HCT116 (cell line): ENCODE data around the gene RFPL1.
"Not testable (repeated sequence)": the region's sequence is repeated elsewhere in the genome, so short reads cannot be mapped to it uniquely, and the experiment has no call there.

Experiments used
- POLR2A ChIP-seq: IDR thresholded peaks from 2 replicates; pipeline ENCODE4 v1.7.0; 2011; ENCODE audit warnings: borderline replicate concordance; ENCODE audit not compliant: insufficient read depth, insufficient read length; ENCODE audit errors: extremely low read depth
- SIN3A ChIP-seq: IDR thresholded peaks from 2 replicates; pipeline ENCODE4 v1.6.1; 2012; ENCODE audit warnings: low read depth
- TF ChIP-seq, protein P1 (sequence below), 3 experiments: fragments of 200-600 bp in 1 of 3; sonication (generic) in 1 of 3; IDR thresholded peaks in 2 of 3; conservative IDR thresholded peaks in 1 of 3; 2 replicates each; pipeline ENCODE4 v1.5.1; 2012 to 2017; ENCODE audit warnings: low read depth in 2 of 3, low read length in 2 of 3, antibody characterized with exemption in 1 of 3, borderline replicate concordance in 1 of 3, control low read depth in 1 of 3, mild to moderate bottlenecking in 1 of 3, mixed read lengths in 1 of 3, mixed run types in 1 of 3, moderate library complexity in 1 of 3; ENCODE audit not compliant: insufficient read depth in 1 of 3

DNA sequence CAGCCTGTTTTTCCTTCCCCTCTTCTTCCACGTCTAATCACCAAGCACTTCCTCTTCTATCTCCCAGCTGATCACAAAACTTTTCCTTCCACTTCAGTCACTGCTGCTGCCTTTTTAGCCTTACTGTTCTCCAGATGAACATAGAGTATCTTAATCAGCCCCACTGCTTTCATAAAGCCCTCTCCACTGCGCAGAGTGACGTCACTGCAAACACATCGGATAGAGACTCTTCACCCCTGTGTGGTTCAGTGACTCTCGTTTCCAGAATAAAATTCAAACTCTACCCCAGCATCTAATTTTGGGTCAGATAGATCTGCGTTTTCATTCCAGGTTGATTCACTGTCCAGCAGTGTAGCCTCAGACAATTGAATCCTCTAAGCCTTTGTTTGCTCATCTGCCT, 36.8 kb upstream of the RFPL1 start:
- not testable (repeated sequence) for TF ChIP-seq SIN3A, POLR2A
- TF ChIP-seq, protein P1, sequence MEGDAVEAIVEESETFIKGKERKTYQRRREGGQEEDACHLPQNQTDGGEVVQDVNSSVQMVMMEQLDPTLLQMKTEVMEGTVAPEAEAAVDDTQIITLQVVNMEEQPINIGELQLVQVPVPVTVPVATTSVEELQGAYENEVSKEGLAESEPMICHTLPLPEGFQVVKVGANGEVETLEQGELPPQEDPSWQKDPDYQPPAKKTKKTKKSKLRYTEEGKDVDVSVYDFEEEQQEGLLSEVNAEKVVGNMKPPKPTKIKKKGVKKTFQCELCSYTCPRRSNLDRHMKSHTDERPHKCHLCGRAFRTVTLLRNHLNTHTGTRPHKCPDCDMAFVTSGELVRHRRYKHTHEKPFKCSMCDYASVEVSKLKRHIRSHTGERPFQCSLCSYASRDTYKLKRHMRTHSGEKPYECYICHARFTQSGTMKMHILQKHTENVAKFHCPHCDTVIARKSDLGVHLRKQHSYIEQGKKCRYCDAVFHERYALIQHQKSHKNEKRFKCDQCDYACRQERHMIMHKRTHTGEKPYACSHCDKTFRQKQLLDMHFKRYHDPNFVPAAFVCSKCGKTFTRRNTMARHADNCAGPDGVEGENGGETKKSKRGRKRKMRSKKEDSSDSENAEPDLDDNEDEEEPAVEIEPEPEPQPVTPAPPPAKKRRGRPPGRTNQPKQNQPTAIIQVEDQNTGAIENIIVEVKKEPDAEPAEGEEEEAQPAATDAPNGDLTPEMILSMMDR (IDR thresholded peaks at IDR 0.05 in 2 of 3, conservative IDR thresholded peaks at IDR 0.05 in 1 of 3; ENCODE audit: borderline replicate concordance in 1 of 3, insufficient read depth in 1 of 3, low read depth in 2 of 3, low read length in 2 of 3), result not testable (repeated sequence)
